K562 treated with DMSO at 1 percent for 24 hours (cell line): ENCODE data around the gene ATAD5. TPM values are rescaled to one million over a fixed set of nuclear protein-coding genes. Genes with fewer than 3 reads are reported as not detected.

Experiments used
- total RNA-seq: library from RNA; unstranded; fragments of 300-600 nt; gene quantifications from 2 replicates; pipeline ENCODE4 v1.2.3, GENCODE V29; 2022; ENCODE audit warnings: low read depth; ENCODE audit not compliant: insufficient read depth

ATAD5 gene
- total RNA-seq = 4.6 and 5.4 TPM in 2 replicates

GRCh38 chr17:30831663-30832437 is at the start of gene ATAD5:
Gene ATAD5, plus strand, starts transcription at chr17:30831966. Its CDS starts 382 bp downstream, at chr17:30832348.

GRCh38 chr17:30824356-30825145 is 7.2 kb upstream of the ATAD5 start, which contains the start of gene CRLF3:
Gene CRLF3, minus strand, starts transcription at chr17:30824692. Its CDS starts 41 bp downstream, at chr17:30824651.

GRCh38 chr17:30906101-30906911 is 74.5 kb downstream of the ATAD5 start, which contains the start of gene TEFM:
Gene TEFM, minus strand, starts transcription at chr17:30906238. Its CDS starts 40 bp downstream, at chr17:30906198.

GRCh38 chr17:30921544-30922196 is 89.9 kb downstream of the ATAD5 start, which contains the start of gene ADAP2:
Gene ADAP2, plus strand, starts transcription at chr17:30921945. Its CDS starts 70 bp downstream, at chr17:30922015.

Other genes with a start within 250 kb of the ATAD5 start
- gene CRLF3, start 7.3 kb upstream of the ATAD5 start, total RNA-seq = 14.2 and 16.8 TPM in 2 replicates
- 10.6 and 16.0 TPM in 2 replicates for gene TEFM, start 74.3 kb downstream of the ATAD5 start, total RNA-seq
- gene ADAP2, start 90.0 kb downstream of the ATAD5 start, total RNA-seq = 0.20 and 0.42 TPM in 2 replicates
- gene RNF135, start 139.1 kb downstream of the ATAD5 start, total RNA-seq = 0.17 TPM in 1 of 2 replicates, not detected in the other